Aorta (tissue), 5 donors: ENCODE results near the gene ANKRD16. TPM values are rescaled to one million over a fixed set of nuclear protein-coding genes. Genes with fewer than 3 reads are reported as not detected.

Source experiments
- ATAC-seq: fragments of 200-7000 bp; cut with Tn5 transposase; one replicate; pipeline ENCODE4 v1.9.1; 2022; ENCODE audit warnings: moderate library complexity; ENCODE audit not compliant: low FRiP score
- DNase-seq, 2 donors: peaks; one replicate each; pipeline ENCODE4 v3.0.0-alpha.2; 2020
- H3K27ac ChIP-seq, 2 donors: one replicate each; pipeline ENCODE4 v1.5.1; 2013; ENCODE audit warnings: low read length in 2 of 2, mild to moderate bottlenecking in 2 of 2, moderate library complexity in 2 of 2, control low read depth in 1 of 2, inconsistent platforms in 1 of 2, low read depth in 1 of 2
- H3K27me3 ChIP-seq, 2 donors: one replicate each; pipeline ENCODE4 v1.6.1; 2013; ENCODE audit warnings: control low read depth in 1 of 2, low read length in 1 of 2, mild to moderate bottlenecking in 1 of 2, moderate library complexity in 1 of 2; ENCODE audit not compliant: insufficient read depth in 2 of 2, control insufficient read depth in 1 of 2
- H3K36me3 ChIP-seq, 2 donors: one replicate each; pipeline ENCODE4 v1.6.1; 2013; ENCODE audit warnings: control low read depth in 1 of 2, low read length in 1 of 2, mild to moderate bottlenecking in 1 of 2; ENCODE audit not compliant: insufficient read depth in 2 of 2, control insufficient read depth in 1 of 2
- H3K4me1 ChIP-seq, 2 donors: one replicate each; pipeline ENCODE4 v1.6.1; 2013; ENCODE audit warnings: low read length in 2 of 2, control low read depth in 1 of 2, mild to moderate bottlenecking in 1 of 2, moderate library complexity in 1 of 2; ENCODE audit not compliant: insufficient read depth in 2 of 2, control insufficient read depth in 1 of 2
- H3K4me3 ChIP-seq, 2 donors: one replicate each; pipeline ENCODE4 v1.5.1; 2013; ENCODE audit warnings: low read length in 2 of 2, control low read depth in 1 of 2, mild to moderate bottlenecking in 1 of 2
- H3K9me3 ChIP-seq: one replicate; pipeline ENCODE4 v1.6.1; 2013; ENCODE audit warnings: mild to moderate bottlenecking, low read length; ENCODE audit not compliant: control insufficient read depth
- WGBS, 2 donors: extraction: QIAGEN DNeasy Blood & Tissue Kit; methylation state at CpG; one replicate each; pipeline ENCODE4 v1.1.7; 2013; 5-methylcytosine and 5-hydroxymethylcytosine counted together
- intact Hi-C, 2 donors: fragments of 100-400 bp; cut with DNase I; formaldehyde crosslinking; loops; one replicate each; pipeline versions ENCODE4 v1.14.2 to v1.15.0; 2022
- polyA plus RNA-seq, 2 donors: library from polyadenylated mRNA; stranded (reverse); fragments of 200-250 nt; gene quantifications; one replicate each; pipeline ENCODE4 v1.2.3, GENCODE V29; 2013
- total RNA-seq, 2 donors: library from RNA; stranded (reverse); fragmentation: NEBNext Ultra II Directional; extraction: Animal tissue kit (Norgen Biotek cat#: 25700); gene quantifications; one replicate each; pipeline ENCODE4 v1.2.1, GENCODE V29; 2021
- donor health status: healthy with polysubstance abuse.
- donor health status: Bipolar disorder and iron deficiency.
- donor health status: DM: no; HTN: no; CAD: no.
- donor health status: DM: no; HTN: no; CAD: no.
- donor health status: DM: yes; HTN: yes; CAD: no.

ANKRD16 gene
- total and polyA plus RNA-seq, 4 donors, result 4.6 to 8.8 (median 6.4) TPM

GRCh38 chr10:5927306-5927705 lies 37.6 kb upstream of the ANKRD16 start:
- H3K36me3 ChIP-seq, result peaks cover 11% of the 10 kb centered on the region in 2 donors
- H3K27me3 ChIP-seq, result no peaks in the 10 kb centered on the region
- H3K4me1 ChIP-seq, result peaks cover 0 to 3% of the 10 kb centered on the region in 2 donors
- intact Hi-C loops, result loop anchor here in 1 of 2 donors (5.0 kb wide), 1 partner anchor 35 kb away; the partner anchor contains the start of gene FBH1
- H3K4me3 ChIP-seq, result no peak overlapping the region
- ATAC-seq (no peak), DNase-seq (no peak)
- peak overlapping the region in 1 of 2 donors; percentile 59 for H3K27ac ChIP-seq
- H3K9me3 ChIP-seq, result no peaks in the 10 kb centered on the region
- WGBS, 2 donors, result 2 to 8% methylated on average over 8 of the region's 8 CpGs

GRCh38 chr10:5924889-5925288 lies 35.2 kb upstream of the ANKRD16 start:
- ATAC-seq, result no peak
- Histone ChIP-seq H3K9me3 (no peaks in the 10 kb centered on the region), H3K4me1 (peaks cover 0 to 3% of the 10 kb centered on the region in 2 donors), H3K4me3 (no peak overlapping the region), H3K36me3 (peaks cover 8 to 13% of the 10 kb centered on the region in 2 donors), H3K27ac (no peak overlapping the region), H3K27me3 (no peaks in the 10 kb centered on the region)
- 74 to 79% methylated on average over 10 of the region's 10 CpGs for WGBS, 2 donors
- no peak for DNase-seq
- intact Hi-C loops, result loop anchor here in 1 of 2 donors (5.0 kb wide), 1 partner anchor 33 kb away; the partner anchor contains the start of gene FBH1

GRCh38 chr10:5921746-5922145 lies 32.1 kb upstream of the ANKRD16 start:
- WGBS, 2 donors, result 88 to 90% methylated on average over 5 of the region's 5 CpGs
- Histone ChIP-seq H3K36me3 (peaks cover 6 to 17% of the 10 kb centered on the region in 2 donors), H3K27ac (no peak overlapping the region), H3K27me3 (no peaks in the 10 kb centered on the region), H3K4me3 (no peak overlapping the region), H3K9me3 (no peaks in the 10 kb centered on the region), H3K4me1 (peaks cover 0 to 1% of the 10 kb centered on the region in 2 donors)
- ATAC-seq (no peak), DNase-seq (no peak)
- intact Hi-C loops, result no loop called here

- H3K4me1 ChIP-seq, result no peaks in the 10 kb centered on the region
- no peak overlapping the region for H3K4me3 ChIP-seq
- no peak overlapping the region for H3K27ac ChIP-seq
- DNase-seq, result no peak
- H3K9me3 ChIP-seq, result no peaks in the 10 kb centered on the region
- intact Hi-C loops, result no loop called here
- no peak for ATAC-seq
- no peaks in the 10 kb centered on the region for H3K27me3 ChIP-seq
- H3K36me3 ChIP-seq, result peaks cover 6 to 25% of the 10 kb centered on the region in 2 donors
- 92 to 94% methylated on average over 7 of the region's 7 CpGs for WGBS, 2 donors
Observed at GRCh38 chr10:5919568-5919967, 29.9 kb upstream of the ANKRD16 start.

- intact Hi-C loops, result no loop called here
- Histone ChIP-seq H3K4me1 (no peaks in the 10 kb centered on the region), H3K4me3 (no peak overlapping the region), H3K36me3 (peaks cover under 1 to 28% of the 10 kb centered on the region in 2 donors), H3K9me3 (no peaks in the 10 kb centered on the region), H3K27me3 (no peaks in the 10 kb centered on the region), H3K27ac (no peak overlapping the region)
- ATAC-seq (no peak), DNase-seq (no peak)
- WGBS, 2 donors, result 91 to 94% methylated on average over 4 of the region's 4 CpGs
Observed at GRCh38 chr10:5918763-5919162, 29.1 kb upstream of the ANKRD16 start.

GRCh38 chr10:5917305-5917704 lies 27.6 kb upstream of the ANKRD16 start:
- no peak for DNase-seq
- ATAC-seq, result no peak
- no peaks in the 10 kb centered on the region for H3K27me3 ChIP-seq
- peaks cover 0 to 28% of the 10 kb centered on the region in 2 donors for H3K36me3 ChIP-seq
- H3K4me1 ChIP-seq, result no peaks in the 10 kb centered on the region
- no peaks in the 10 kb centered on the region for H3K9me3 ChIP-seq
- intact Hi-C loops, result no loop called here
- no peak overlapping the region for H3K4me3 ChIP-seq
- H3K27ac ChIP-seq, result no peak overlapping the region
- WGBS, 2 donors, result 96 to 99% methylated on average over 13 of the region's 13 CpGs

GRCh38 chr10:5915451-5915850 lies 25.8 kb upstream of the ANKRD16 start:
- no peaks in the 10 kb centered on the region for H3K4me1 ChIP-seq
- no peak overlapping the region for H3K4me3 ChIP-seq
- H3K27ac ChIP-seq, result no peak overlapping the region
- no peaks in the 10 kb centered on the region for H3K27me3 ChIP-seq
- WGBS, 2 donors, result 89 to 90% methylated on average over 14 of the region's 14 CpGs
- ATAC-seq, result no peak
- no peaks in the 10 kb centered on the region for H3K9me3 ChIP-seq
- H3K36me3 ChIP-seq, result peaks cover 0 to 30% of the 10 kb centered on the region in 2 donors
- intact Hi-C loops, result no loop called here
- DNase-seq, result no peak

- Histone ChIP-seq H3K27ac (no peak overlapping the region), H3K9me3 (no peaks in the 10 kb centered on the region), H3K36me3 (peaks cover 1 to 32% of the 10 kb centered on the region in 2 donors), H3K4me3 (no peak overlapping the region), H3K4me1 (no peaks in the 10 kb centered on the region), H3K27me3 (no peaks in the 10 kb centered on the region)
- DNase-seq (no peak), ATAC-seq (no peak)
- intact Hi-C loops, result no loop called here
- 88% methylated on average over 4 of the region's 4 CpGs for WGBS, 2 donors
Observed at GRCh38 chr10:5913736-5914135, 24.0 kb upstream of the ANKRD16 start.

- DNase-seq, result no peak
- no peak for ATAC-seq
- Histone ChIP-seq H3K27me3 (no peaks in the 10 kb centered on the region), H3K27ac (no peak overlapping the region), H3K4me1 (no peaks in the 10 kb centered on the region), H3K36me3 (peaks cover 2 to 24% of the 10 kb centered on the region in 2 donors), H3K4me3 (no peak overlapping the region), H3K9me3 (no peaks in the 10 kb centered on the region)
- intact Hi-C loops, result no loop called here
- 95 to 96% methylated on average over 4 of the region's 4 CpGs for WGBS, 2 donors
Observed at GRCh38 chr10:5911670-5912069, 22.0 kb upstream of the ANKRD16 start.
